Mucosa of descending colon (tissue), 3 donors: Measurements from ENCODE around the gene IFT88. TPM values are rescaled to one million over a fixed set of nuclear protein-coding genes. Genes with fewer than 3 reads are reported as not detected.

Experiments
- ATAC-seq: fragments of 200-7000 bp; cut with Tn5 transposase; one replicate; pipeline ENCODE4 v1.9.1; 2020; ENCODE audit warnings: mild to moderate bottlenecking, moderate library complexity
- DNase-seq, 3 donors: peaks; one replicate each; pipeline ENCODE4 v3.0.0-alpha.2; 2020
- H3K36me3 ChIP-seq: fragments of 200-600 bp; one replicate; pipeline ENCODE4 v1.8.0; 2021; ENCODE audit warnings: low read depth, mild to moderate bottlenecking
- H3K4me1 ChIP-seq: fragments of 200-600 bp; one replicate; pipeline ENCODE4 v1.8.0; 2021; ENCODE audit warnings: low read depth, mild to moderate bottlenecking
- H3K4me3 ChIP-seq: fragments of 200-600 bp; one replicate; pipeline ENCODE4 v1.8.0; 2021; ENCODE audit warnings: mild to moderate bottlenecking
- H3K9me3 ChIP-seq: fragments of 200-600 bp; one replicate; pipeline ENCODE4 v1.8.0; 2021; ENCODE audit warnings: mild to moderate bottlenecking
- CTCF ChIP-seq: fragments of 200-600 bp; IDR thresholded peaks from one replicate; pipeline ENCODE4 v1.8.0; 2022; ENCODE audit warnings: antibody characterized with exemption, mild to moderate bottlenecking
- intact Hi-C, 2 donors: fragments of 100-400 bp; cut with DNase I in 1 of 2; cut with micrococcal nuclease in 1 of 2; formaldehyde crosslinking; loops; one replicate each; pipeline versions ENCODE4 v1.11.0 to v1.11.1; 2022; cut with DNase I, micrococcal nuclease
- total RNA-seq, 3 donors: library from RNA; stranded (reverse); fragmentation: NEBNext Ultra II Directional in 2 of 3; extraction: Animal tissue kit (Norgen Biotek cat#: 25700) in 2 of 3; gene quantifications; one replicate each; pipeline versions ENCODE4 v1.2.1 to v1.2.4, GENCODE V29; 2021 to 2023
- donor health status: DM: no; HTN: no; CAD: no; lungs with moderate emphysema.
- donor health status: DM: no; HTN: no; CAD: no.
- donor health status: DM: no; HTN: yes; CAD: no.

Gene IFT88
- total RNA-seq, 3 donors from 2014 or later: 17.2 to 23.4 (median 19.7) TPM

GRCh38 chr13:20592606-20593005 is 25.6 kb downstream of the IFT88 start:
- intact Hi-C loops: no loop called here
- Histone ChIP-seq H3K9me3 (no peaks in the 10 kb centered on the region), H3K4me3 (no peak overlapping the region), H3K36me3 (no peaks in the 10 kb centered on the region), H3K4me1 (peaks cover 5% of the 10 kb centered on the region)
- DNase-seq: no peak
- no peak for TF ChIP-seq CTCF
- no peak for ATAC-seq

- intact Hi-C loops: no loop called here
- Histone ChIP-seq H3K4me3 (no peak overlapping the region), H3K9me3 (no peaks in the 10 kb centered on the region), H3K36me3 (no peaks in the 10 kb centered on the region), H3K4me1 (no peaks in the 10 kb centered on the region)
- ATAC-seq (no peak), DNase-seq (no peak)
- no peak for TF ChIP-seq CTCF
Measured at GRCh38 chr13:20594280-20594679, 27.3 kb downstream of the IFT88 start.

GRCh38 chr13:20607015-20607414 is 40.1 kb downstream of the IFT88 start:
- intact Hi-C loops: no loop called here
- H3K36me3 ChIP-seq: no peaks in the 10 kb centered on the region
- no peak for ATAC-seq
- TF ChIP-seq CTCF: no peak
- no peak for DNase-seq
- no peak overlapping the region for H3K4me3 ChIP-seq
- H3K4me1 ChIP-seq: no peaks in the 10 kb centered on the region
- no peaks in the 10 kb centered on the region for H3K9me3 ChIP-seq

- H3K4me3 ChIP-seq: no peak overlapping the region
- DNase-seq (no peak), ATAC-seq (no peak)
- H3K9me3 ChIP-seq: no peaks in the 10 kb centered on the region
- intact Hi-C loops: no loop called here
- no peak for TF ChIP-seq CTCF
- no peaks in the 10 kb centered on the region for H3K4me1 ChIP-seq
- H3K36me3 ChIP-seq: no peaks in the 10 kb centered on the region
Measured at GRCh38 chr13:20608438-20609020, 41.6 kb downstream of the IFT88 start.

GRCh38 chr13:20609145-20609544 is 42.2 kb downstream of the IFT88 start:
- ATAC-seq (no peak), DNase-seq (no peak)
- intact Hi-C loops: no loop called here
- no peak for TF ChIP-seq CTCF
- no peaks in the 10 kb centered on the region for H3K9me3 ChIP-seq
- no peaks in the 10 kb centered on the region for H3K36me3 ChIP-seq
- H3K4me3 ChIP-seq: no peak overlapping the region
- no peaks in the 10 kb centered on the region for H3K4me1 ChIP-seq

GRCh38 chr13:20610006-20610405 is 43.0 kb downstream of the IFT88 start:
- TF ChIP-seq CTCF: no peak
- intact Hi-C loops: no loop called here
- Histone ChIP-seq H3K36me3 (no peaks in the 10 kb centered on the region), H3K4me1 (no peaks in the 10 kb centered on the region), H3K4me3 (no peak overlapping the region), H3K9me3 (no peaks in the 10 kb centered on the region)
- DNase-seq (no peak), ATAC-seq (no peak)
